Ovary (tissue), 9 donors: ENCODE measurements around the gene FGD5. TPM values are rescaled to one million over a fixed set of nuclear protein-coding genes. Genes with fewer than 3 reads are reported as not detected.
A peak's percentile ranks its signal among the peaks of the same experiment; 100 is the strongest.

Source experiments
- DNase-seq, 5 donors: peaks; one replicate each; pipeline ENCODE4 v3.0.0-alpha.2; 2019 to 2020
- H3K27ac ChIP-seq, 2 donors: fragments of 200-600 bp; one replicate each; pipeline versions ENCODE4 v1.5.1 to v1.8.0; 2019 to 2022
- H3K27me3 ChIP-seq: fragments of 200-600 bp; one replicate; pipeline ENCODE4 v1.8.0; 2022
- H3K36me3 ChIP-seq: fragments of 200-600 bp; sonication (generic); one replicate; pipeline ENCODE4 v1.5.1; 2019
- H3K4me1 ChIP-seq: one replicate; pipeline ENCODE4 v1.8.1; 2013; ENCODE audit warnings: mild to moderate bottlenecking, moderate library complexity; ENCODE audit not compliant: insufficient read depth
- H3K4me3 ChIP-seq: fragments of 200-600 bp; sonication (generic); one replicate; pipeline ENCODE4 v1.5.1; 2017
- H3K9me3 ChIP-seq, 2 donors: fragments of 200-600 bp in 1 of 2; sonication (generic) in 1 of 2; one replicate each; pipeline versions ENCODE4 v1.5.1 to v1.8.1; 2013 to 2019; ENCODE audit warnings: mild to moderate bottlenecking in 1 of 2, moderate library complexity in 1 of 2
- CTCF ChIP-seq, 3 donors: fragments of 450-650 bp in 2 of 3; fragments of 200-600 bp in 1 of 3; IDR thresholded peaks; one replicate each; pipeline versions ENCODE4 v1.5.1 to v1.8.0; 2016 to 2022; ENCODE audit warnings: antibody characterized with exemption in 3 of 3, mild to moderate bottlenecking in 1 of 3
- EP300 ChIP-seq: sonication (generic); formaldehyde crosslinking; IDR thresholded peaks from one replicate; pipeline ENCODE4 v1.6.1; 2017; ENCODE audit warnings: antibody characterized with exemption
- POLR2A ChIP-seq: fragments of 450-650 bp; IDR thresholded peaks from one replicate; pipeline ENCODE4 v1.6.1; 2017; ENCODE audit warnings: antibody characterized with exemption, mild to moderate bottlenecking, moderate library complexity
- WGBS, 3 donors: extraction: QIAGEN DNeasy Blood & Tissue Kit in 1 of 3; methylation state at CpG; one replicate each; pipeline versions ENCODE4 v1.1.5 to v1.1.7; 2013 to 2017; 5-methylcytosine and 5-hydroxymethylcytosine counted together
- intact Hi-C, 4 donors: fragments of 100-400 bp; cut with DNase I; formaldehyde crosslinking; loops; one replicate each; pipeline versions ENCODE4 v1.11.0 to v1.15.1; 2022 to 2023
- polyA plus RNA-seq, 2 donors: library from polyadenylated mRNA; stranded (reverse); fragments of 200-250 nt in 1 of 2; fragments of 350-450 nt in 1 of 2; fragmentation: Illumina TruSeq in 1 of 2; extraction: RNeasy Lipid Tissue Mini Kit (QIAGEN cat#74804) in 1 of 2; gene quantifications; one replicate each; pipeline ENCODE4 v1.2.3, GENCODE V29; 2013 to 2014
- total RNA-seq, 7 donors: library from RNA; depleted of rRNA in 2 of 7; stranded (reverse); fragments of >200 nt in 2 of 7; fragmentation: NEBNext Ultra II Directional in 3 of 7; extraction: Animal tissue kit (Norgen Biotek cat#: 25700) in 3 of 7; gene quantifications; one replicate each; pipeline versions ENCODE4 v1.1.0 to v1.2.4, GENCODE V29; 2016 to 2023
- donor health status: DM: no; HTN: no; CAD: no; lungs with moderate emphysema.
- donor health status: DM: no; HTN: no; CAD: no.
- donor health status: Bipolar disorder and iron deficiency.
- donor health status: DM: yes; HTN: yes; CAD: no.
- donor health status: DM: no; HTN: no; CAD: no.
- donor health status: DM: yes; HTN: yes; CAD: no.

FGD5 gene
- total and polyA plus RNA-seq, 9 donors, result 5.1 to 38.3 (median 13.0) TPM

GRCh38 chr3:14969671-14970070 lies 150.9 kb downstream of the FGD5 start:
- no peak for TF ChIP-seq CTCF (IDR thresholded peaks at IDR 0.05)
- 9 to 45% (median 9%) methylated on average over 1 of the region's 1 CpG for WGBS, 3 donors
- H3K36me3 ChIP-seq, result no peaks in the 10 kb centered on the region
- intact Hi-C loops, result no loop called here
- no peak overlapping the region for H3K4me3 ChIP-seq
- no peak for DNase-seq
- H3K27me3 ChIP-seq, result no peaks in the 10 kb centered on the region
- H3K4me1 ChIP-seq, result peaks cover 3% of the 10 kb centered on the region
- no peaks in the 10 kb centered on the region for H3K9me3 ChIP-seq
- H3K27ac ChIP-seq, result peak overlapping the region in 1 of 2 donors; percentile 34

GRCh38 chr3:14976317-14976716 lies 157.6 kb downstream of the FGD5 start:
- H3K36me3 ChIP-seq, result no peaks in the 10 kb centered on the region
- intact Hi-C loops, result no loop called here
- H3K4me1 ChIP-seq, result peaks cover 7% of the 10 kb centered on the region
- 6 to 8% (median 8%) methylated on average over 1 of the region's 1 CpG for WGBS, 3 donors
- no peak overlapping the region for H3K27ac ChIP-seq
- TF ChIP-seq POLR2A (no peak), CTCF (IDR thresholded peaks at IDR 0.05) (no peak), EP300 (no peak)
- H3K4me3 ChIP-seq, result no peak overlapping the region
- no peaks in the 10 kb centered on the region for H3K9me3 ChIP-seq
- DNase-seq, result no peak
- no peaks in the 10 kb centered on the region for H3K27me3 ChIP-seq

GRCh38 chr3:14980689-14981088 lies 161.9 kb downstream of the FGD5 start:
- Histone ChIP-seq H3K27me3 (no peaks in the 10 kb centered on the region), H3K4me3 (no peak overlapping the region), H3K9me3 (no peaks in the 10 kb centered on the region), H3K4me1 (peaks cover 7% of the 10 kb centered on the region), H3K27ac (no peak overlapping the region), H3K36me3 (no peaks in the 10 kb centered on the region)
- intact Hi-C loops, result no loop called here
- 87 to 95% (median 93%) methylated on average over 4 of the region's 4 CpGs for WGBS, 3 donors
- no peak for TF ChIP-seq POLR2A
- TF ChIP-seq CTCF (IDR thresholded peaks at IDR 0.05), result no peak
- no peak for TF ChIP-seq EP300
- no peak for DNase-seq

Other genes starting within 250 kb of the FGD5 start
- gene CCDC174, start 167.2 kb upstream of the FGD5 start, total RNA-seq, result 10 to 100 TPM; 18.8 to 27.7 (median 25.2) TPM
- gene CCDC174, start 167.2 kb upstream of the FGD5 start, polyA plus RNA-seq, result 10 to 100 TPM; 23.6 to 35.5 TPM
- gene C3orf20, start 143.8 kb upstream of the FGD5 start, total RNA-seq, result under 1 TPM in 5 of 7 donors, not detected in 2; 0.10 to 0.17 (median 0.12) TPM
- gene C3orf20, start 143.8 kb upstream of the FGD5 start, polyA plus RNA-seq, result under 1 TPM in 1 of 2 donors, not detected in 1; 0.08 TPM
- 10 to 100 TPM; 21.8 to 56.7 (median 44.8) TPM for gene NR2C2, start 128.6 kb downstream of the FGD5 start, total RNA-seq
- gene NR2C2, start 128.6 kb downstream of the FGD5 start, polyA plus RNA-seq, result 10 to 100 TPM; 11.4 to 23.2 TPM
- 10 to 100 TPM; 22.5 to 50.5 (median 40.7) TPM for gene MRPS25, start 246.4 kb downstream of the FGD5 start, total RNA-seq
- 10 to 100 TPM; 28.1 to 33.9 TPM for gene MRPS25, start 246.4 kb downstream of the FGD5 start, polyA plus RNA-seq